SK-N-SH (cell line): ENCODE measurements around the gene SLC25A25.

Experiments used
- CHD2 ChIP-seq: fragments of 150-350 bp; IDR thresholded peaks from 2 replicates; pipeline ENCODE4 v1.6.1; 2018; ENCODE audit warnings: low read length; ENCODE audit not compliant: partially characterized antibody
- ELF1 ChIP-seq: IDR thresholded peaks from 2 replicates; pipeline ENCODE4 v1.4.0; 2012
- FOXM1 ChIP-seq: IDR thresholded peaks from 2 replicates; pipeline ENCODE4 v1.4.0; 2012; ENCODE audit warnings: low read depth, mild to moderate bottlenecking
- NRF1 ChIP-seq: IDR thresholded peaks from 2 replicates; pipeline ENCODE4 v1.6.1; 2012; ENCODE audit warnings: low read depth, mild to moderate bottlenecking, low read length
- RAD21 ChIP-seq: IDR thresholded peaks from 2 replicates; pipeline ENCODE4 v1.6.1; 2012; ENCODE audit warnings: mild to moderate bottlenecking, low read length
- RFX5 ChIP-seq: IDR thresholded peaks from 2 replicates; pipeline ENCODE4 v1.6.1; 2012; ENCODE audit warnings: mild to moderate bottlenecking, improper control_type of control experiment, low read length
- TF ChIP-seq, protein P1 (sequence below): fragments of 200-600 bp; sonication (generic); IDR thresholded peaks from 2 replicates; pipeline ENCODE4 v1.6.1; 2017; ENCODE audit warnings: antibody characterized with exemption, mild to moderate bottlenecking, moderate library complexity
- TF ChIP-seq, protein P2 (sequence below): IDR thresholded peaks from 2 replicates; pipeline ENCODE4 v1.6.1; 2012; ENCODE audit warnings: mild to moderate bottlenecking, low read depth, low read length, moderate library complexity
- TF ChIP-seq, protein P3 (sequence below): IDR thresholded peaks from 2 replicates; pipeline ENCODE4 v1.4.0; 2012; ENCODE audit warnings: low read depth, borderline replicate concordance
- TF ChIP-seq, protein P4 (sequence below): IDR thresholded peaks from 2 replicates; pipeline ENCODE4; 2012

DNA sequence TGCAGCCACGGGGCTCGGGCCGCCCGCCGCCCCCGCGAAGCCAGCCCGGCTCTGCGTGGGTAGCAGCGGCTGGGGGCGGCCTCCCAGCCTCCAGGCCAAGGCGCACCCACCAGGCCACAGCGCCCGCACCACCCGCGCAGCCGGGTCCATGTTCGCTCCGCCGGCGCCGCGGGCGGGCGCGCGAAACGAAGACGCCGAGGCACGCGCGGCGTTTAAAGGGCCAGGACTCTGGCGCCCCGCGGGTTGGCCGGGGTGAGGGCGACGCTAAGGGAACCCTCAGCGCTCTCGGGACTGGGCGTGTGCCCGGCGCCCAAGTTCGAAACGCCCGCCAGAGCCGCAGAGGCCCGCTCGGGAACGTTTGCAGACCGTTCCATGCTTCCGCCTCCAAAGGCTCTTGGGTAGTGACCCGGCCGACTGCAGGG is 59.5 kb downstream of the SLC25A25 start, which contains the start of gene PTGES2:
- TF ChIP-seq FOXM1 (no peak), RAD21 (no peak), CHD2 (no peak), NRF1 (peak; percentile 43; the same call in 1 of the 2 replicates), ELF1 (peak; percentile 60; the same call in 1 of the 2 replicates), RFX5 (no peak)
- TF ChIP-seq, protein P1, sequence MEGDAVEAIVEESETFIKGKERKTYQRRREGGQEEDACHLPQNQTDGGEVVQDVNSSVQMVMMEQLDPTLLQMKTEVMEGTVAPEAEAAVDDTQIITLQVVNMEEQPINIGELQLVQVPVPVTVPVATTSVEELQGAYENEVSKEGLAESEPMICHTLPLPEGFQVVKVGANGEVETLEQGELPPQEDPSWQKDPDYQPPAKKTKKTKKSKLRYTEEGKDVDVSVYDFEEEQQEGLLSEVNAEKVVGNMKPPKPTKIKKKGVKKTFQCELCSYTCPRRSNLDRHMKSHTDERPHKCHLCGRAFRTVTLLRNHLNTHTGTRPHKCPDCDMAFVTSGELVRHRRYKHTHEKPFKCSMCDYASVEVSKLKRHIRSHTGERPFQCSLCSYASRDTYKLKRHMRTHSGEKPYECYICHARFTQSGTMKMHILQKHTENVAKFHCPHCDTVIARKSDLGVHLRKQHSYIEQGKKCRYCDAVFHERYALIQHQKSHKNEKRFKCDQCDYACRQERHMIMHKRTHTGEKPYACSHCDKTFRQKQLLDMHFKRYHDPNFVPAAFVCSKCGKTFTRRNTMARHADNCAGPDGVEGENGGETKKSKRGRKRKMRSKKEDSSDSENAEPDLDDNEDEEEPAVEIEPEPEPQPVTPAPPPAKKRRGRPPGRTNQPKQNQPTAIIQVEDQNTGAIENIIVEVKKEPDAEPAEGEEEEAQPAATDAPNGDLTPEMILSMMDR, result no peak
- TF ChIP-seq, protein P2, sequence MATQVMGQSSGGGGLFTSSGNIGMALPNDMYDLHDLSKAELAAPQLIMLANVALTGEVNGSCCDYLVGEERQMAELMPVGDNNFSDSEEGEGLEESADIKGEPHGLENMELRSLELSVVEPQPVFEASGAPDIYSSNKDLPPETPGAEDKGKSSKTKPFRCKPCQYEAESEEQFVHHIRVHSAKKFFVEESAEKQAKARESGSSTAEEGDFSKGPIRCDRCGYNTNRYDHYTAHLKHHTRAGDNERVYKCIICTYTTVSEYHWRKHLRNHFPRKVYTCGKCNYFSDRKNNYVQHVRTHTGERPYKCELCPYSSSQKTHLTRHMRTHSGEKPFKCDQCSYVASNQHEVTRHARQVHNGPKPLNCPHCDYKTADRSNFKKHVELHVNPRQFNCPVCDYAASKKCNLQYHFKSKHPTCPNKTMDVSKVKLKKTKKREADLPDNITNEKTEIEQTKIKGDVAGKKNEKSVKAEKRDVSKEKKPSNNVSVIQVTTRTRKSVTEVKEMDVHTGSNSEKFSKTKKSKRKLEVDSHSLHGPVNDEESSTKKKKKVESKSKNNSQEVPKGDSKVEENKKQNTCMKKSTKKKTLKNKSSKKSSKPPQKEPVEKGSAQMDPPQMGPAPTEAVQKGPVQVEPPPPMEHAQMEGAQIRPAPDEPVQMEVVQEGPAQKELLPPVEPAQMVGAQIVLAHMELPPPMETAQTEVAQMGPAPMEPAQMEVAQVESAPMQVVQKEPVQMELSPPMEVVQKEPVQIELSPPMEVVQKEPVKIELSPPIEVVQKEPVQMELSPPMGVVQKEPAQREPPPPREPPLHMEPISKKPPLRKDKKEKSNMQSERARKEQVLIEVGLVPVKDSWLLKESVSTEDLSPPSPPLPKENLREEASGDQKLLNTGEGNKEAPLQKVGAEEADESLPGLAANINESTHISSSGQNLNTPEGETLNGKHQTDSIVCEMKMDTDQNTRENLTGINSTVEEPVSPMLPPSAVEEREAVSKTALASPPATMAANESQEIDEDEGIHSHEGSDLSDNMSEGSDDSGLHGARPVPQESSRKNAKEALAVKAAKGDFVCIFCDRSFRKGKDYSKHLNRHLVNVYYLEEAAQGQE, result no peak
- TF ChIP-seq, protein P3, sequence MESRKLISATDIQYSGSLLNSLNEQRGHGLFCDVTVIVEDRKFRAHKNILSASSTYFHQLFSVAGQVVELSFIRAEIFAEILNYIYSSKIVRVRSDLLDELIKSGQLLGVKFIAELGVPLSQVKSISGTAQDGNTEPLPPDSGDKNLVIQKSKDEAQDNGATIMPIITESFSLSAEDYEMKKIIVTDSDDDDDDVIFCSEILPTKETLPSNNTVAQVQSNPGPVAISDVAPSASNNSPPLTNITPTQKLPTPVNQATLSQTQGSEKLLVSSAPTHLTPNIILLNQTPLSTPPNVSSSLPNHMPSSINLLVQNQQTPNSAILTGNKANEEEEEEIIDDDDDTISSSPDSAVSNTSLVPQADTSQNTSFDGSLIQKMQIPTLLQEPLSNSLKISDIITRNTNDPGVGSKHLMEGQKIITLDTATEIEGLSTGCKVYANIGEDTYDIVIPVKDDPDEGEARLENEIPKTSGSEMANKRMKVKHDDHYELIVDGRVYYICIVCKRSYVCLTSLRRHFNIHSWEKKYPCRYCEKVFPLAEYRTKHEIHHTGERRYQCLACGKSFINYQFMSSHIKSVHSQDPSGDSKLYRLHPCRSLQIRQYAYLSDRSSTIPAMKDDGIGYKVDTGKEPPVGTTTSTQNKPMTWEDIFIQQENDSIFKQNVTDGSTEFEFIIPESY, result no peak
- TF ChIP-seq, protein P4, sequence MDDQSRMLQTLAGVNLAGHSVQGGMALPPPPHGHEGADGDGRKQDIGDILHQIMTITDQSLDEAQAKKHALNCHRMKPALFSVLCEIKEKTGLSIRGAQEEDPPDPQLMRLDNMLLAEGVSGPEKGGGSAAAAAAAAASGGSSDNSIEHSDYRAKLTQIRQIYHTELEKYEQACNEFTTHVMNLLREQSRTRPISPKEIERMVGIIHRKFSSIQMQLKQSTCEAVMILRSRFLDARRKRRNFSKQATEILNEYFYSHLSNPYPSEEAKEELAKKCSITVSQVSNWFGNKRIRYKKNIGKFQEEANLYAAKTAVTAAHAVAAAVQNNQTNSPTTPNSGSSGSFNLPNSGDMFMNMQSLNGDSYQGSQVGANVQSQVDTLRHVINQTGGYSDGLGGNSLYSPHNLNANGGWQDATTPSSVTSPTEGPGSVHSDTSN, result no peak
